GM04503 (cell line): ENCODE data around the gene RDH8.
"Not testable (repeated sequence)": the region's sequence is repeated elsewhere in the genome, so short reads cannot be mapped to it uniquely, and the experiment has no call there.

Experiments used
- DNase-seq: peaks from one replicate; pipeline ENCODE4 v3.0.0-alpha.2; 2012; ENCODE audit warnings: low read depth

RDH8 gene

DNA sequence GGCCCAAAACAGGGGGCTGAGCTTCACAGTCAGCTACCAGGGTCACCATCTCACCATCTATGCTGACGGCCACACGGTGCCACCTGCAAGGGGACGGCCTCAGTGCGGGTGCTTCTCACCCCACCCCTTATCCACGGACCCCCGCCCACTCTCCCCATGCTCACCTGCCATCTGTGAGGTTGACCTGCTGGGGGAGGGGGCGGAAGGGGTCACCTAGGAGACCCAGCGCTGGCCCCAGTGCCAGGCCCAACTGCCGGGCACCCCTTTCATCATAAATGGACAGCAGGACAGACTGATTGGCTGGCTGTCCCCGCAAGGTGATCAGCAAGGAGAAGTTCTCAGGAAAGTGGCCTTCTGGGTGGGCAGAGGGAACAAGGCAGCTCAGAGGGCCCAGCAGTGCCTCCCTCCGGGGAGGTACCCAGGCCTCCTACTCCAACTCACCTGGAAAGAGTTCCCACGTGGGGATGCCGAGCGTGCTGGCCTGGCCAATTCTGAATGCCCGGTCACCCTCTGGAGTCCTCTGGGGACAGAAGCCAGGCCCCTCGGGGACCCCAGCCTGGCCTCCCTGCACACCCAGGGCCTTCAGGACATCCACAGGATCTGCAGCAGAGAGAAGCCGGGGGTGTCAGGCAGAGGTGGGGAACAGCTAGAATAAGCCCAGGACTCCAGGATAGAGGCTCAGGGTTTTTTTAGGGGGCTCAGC lies 7.5 kb upstream of the RDH8 start:
- DNase-seq, result no peak

DNA sequence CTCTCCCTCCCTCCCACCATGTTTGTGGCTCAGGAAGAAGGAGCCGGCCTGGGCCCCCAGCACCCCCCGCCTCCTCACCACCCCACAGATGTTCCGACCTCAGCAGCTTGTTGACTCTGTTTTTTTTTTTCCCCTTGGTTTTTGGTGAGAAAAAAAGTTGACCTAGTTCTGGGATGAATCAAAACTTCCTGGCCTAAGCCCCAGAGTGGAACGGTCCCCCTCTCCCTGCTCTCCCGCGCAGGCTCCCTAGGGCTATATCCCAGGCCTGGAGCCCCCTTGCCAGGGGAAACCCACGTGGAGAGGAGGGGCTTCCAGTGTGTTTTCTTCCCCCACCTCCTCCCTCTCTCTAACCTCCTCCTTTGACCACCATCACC lies 7.0 kb upstream of the RDH8 start:
- DNase-seq, result no peak

DNA sequence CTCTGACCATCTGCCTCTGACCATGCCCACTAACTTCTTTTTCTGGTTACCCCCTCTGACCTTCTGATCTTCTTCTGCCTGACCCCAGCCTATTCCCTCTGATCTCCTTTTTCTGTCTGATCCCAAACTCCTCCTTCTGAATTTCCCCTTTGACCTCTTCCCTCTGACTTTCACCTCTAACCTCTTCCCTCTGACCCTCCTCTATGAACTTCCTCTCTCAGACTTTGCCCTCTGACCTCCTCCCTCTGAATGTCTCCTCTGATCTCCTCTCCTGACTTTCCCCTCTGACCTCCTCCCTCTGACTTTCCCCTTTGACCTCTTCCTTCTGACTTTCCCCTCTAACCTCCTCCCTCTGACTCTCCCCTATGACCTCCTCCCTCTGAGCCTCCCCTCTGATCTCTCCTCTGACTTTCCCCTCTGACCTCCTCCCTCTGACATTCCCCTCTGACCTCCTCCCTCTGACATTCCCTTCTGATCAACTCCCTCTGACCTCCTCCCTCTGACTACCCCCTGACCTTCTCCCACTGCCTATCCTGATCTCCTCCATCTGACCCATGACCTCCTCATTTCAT lies 6.4 kb upstream of the RDH8 start:
- DNase-seq, result no peak

DNA sequence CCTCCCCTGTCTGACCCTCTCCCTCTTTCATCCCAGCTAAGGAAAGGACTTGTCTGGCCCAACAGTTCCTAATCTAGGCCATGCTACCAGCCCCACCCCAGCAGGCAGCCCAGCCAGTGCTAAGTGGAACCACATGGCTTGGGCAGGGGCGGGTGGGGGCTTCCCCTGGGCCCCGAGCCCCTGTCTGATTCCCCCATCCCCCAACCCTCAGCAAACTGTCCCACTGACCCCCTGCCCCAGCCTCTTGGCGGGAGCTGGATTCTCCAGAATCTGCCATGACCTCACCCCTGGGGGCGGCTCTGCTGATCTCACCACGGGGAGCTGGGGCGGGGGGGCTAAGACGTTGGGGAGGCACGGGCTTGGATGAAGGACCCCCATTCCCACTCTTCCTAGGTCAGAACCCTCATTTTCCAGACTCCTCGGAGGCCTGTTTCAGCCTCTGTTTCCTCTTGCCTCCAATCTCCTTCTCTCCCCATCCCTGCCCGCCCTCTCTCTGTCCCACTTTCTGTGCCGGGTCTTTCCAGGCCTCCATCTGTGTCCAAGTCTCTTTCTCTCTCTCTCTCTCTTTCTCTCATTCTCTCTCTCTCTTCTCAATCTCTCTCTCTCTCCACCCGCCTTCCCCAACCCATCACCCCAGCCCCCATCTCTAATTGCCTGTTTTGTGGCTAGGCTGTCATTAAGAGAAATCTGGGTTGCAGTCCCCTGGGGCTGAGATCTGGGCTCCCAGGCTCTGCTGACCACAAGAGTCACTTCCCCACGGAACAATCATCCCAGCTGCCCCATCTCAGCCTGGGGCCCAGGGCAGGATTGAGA lies 5.7 kb upstream of the RDH8 start:
- DNase-seq, result peak; percentile 81

DNA sequence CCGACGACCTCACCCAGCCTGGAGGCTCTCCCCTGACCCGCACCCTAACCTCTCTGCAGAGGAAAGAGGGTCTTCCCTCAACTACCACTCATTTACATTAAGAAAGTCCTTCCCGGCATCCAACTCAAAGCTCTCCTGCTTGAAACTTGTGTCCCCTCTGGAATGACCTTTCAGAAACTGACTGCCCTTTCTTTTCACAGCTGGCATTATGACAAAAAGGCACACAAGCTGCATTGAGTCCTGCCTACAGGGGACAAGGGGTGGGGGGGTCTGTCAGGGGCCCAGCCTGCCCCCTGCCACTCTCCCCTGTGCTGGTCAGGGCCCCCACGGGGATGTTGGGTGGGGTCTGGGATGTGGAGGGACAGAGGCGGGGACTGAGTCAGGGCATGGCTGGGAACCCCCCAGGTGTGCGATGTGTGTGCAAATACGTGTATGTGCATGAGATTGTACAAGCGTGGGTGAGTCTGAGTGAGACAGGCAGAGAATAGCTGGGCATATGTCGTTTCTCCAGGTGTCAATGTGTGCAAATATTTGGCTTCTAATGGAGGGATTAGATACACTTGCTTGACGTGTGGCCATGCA lies 5.0 kb upstream of the RDH8 start:
- DNase-seq, result no peak

DNA sequence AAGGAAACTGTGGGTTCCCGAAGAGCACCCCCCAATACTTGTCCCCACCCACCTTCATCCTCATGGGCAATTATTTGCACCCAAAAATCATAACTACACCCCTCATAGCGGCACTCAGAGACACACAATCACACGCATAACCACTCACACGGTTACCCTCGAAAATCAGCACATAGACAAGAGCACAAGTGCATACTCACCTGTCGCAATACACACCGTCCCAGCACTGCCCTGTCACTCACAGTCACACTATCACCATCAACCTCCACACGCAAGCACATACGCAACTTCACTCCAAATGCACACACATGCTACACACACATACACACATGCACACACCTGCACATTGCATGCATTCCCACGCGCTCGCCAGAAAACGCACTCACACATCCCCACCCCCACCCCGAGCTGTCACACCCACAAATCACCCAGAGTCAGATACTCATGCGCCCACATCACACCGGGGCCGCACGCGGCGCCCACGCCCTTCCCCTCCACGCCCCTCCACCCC lies 3.5 kb upstream of the RDH8 start:
- DNase-seq, result no peak

DNA sequence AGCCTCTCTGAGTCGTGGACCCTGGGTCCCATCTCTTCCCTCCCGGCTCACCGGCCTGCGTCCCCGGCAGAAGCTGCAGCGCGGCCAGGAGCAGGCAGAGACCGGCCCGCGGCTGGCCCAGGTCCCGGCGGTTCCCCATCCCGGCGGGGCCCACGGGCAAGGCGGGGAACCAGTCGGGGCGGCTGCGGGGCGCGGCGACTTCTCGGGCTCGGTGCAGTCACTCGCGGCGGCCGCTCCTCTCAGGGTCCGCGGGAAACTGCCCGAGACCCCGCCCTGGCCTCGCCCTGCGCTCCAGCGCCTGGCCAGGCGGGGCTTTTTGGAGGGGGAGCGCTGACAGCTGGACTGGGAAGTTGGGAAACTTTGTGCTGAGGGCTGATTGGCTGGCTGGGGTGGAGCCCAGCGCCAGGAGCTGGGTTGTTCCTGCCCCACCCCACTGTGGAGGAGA lies 3.0 kb upstream of the RDH8 start, which contains the start of gene COL5A3:
COL5A3 (minus strand) TSS at position 258 of the 445 bp plus-strand sequence; CDS start at position 139, 119 bp downstream.
- DNase-seq, result no peak

DNA sequence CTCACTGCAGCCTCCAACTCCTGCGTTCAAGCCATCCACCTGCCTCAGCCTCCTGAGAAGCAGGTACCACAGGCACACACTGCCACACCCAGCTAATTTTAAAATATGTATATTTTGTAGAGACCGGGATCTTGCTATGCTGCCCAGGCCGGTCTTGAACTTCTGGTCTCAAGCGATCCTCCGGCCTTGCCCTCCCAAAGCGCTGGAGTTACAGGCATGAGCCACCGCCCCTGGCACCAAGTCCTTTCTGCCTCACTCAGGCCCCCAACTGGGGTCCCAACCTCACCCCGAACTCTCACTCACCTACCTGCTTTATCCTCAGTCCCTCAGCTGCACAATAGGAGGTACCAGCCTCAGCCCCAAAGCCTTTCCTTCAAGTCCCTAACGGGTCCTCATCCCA lies 2.3 kb upstream of the RDH8 start:
- DNase-seq, result no peak

DNA sequence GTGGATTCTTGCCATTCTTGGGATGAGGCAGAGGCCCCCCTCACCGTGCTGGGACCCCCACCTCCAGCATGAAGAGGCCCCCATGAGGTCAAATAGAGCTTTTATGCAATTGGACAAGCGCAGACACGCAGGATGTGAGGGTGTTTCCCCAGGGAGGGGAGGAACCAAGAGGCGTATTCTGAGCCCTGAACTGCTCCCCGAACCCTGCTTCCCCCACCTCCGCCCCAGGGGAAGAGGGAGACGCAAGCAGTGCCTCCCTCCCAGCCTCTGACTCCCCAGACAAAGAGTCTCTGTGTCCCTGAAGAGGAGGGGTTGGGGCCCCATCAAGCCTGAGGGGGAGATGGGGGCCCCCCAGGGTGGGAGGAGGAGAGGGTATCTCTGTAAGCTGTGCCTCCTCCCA lies 1.3 kb upstream of the RDH8 start:
- DNase-seq, result no peak

DNA sequence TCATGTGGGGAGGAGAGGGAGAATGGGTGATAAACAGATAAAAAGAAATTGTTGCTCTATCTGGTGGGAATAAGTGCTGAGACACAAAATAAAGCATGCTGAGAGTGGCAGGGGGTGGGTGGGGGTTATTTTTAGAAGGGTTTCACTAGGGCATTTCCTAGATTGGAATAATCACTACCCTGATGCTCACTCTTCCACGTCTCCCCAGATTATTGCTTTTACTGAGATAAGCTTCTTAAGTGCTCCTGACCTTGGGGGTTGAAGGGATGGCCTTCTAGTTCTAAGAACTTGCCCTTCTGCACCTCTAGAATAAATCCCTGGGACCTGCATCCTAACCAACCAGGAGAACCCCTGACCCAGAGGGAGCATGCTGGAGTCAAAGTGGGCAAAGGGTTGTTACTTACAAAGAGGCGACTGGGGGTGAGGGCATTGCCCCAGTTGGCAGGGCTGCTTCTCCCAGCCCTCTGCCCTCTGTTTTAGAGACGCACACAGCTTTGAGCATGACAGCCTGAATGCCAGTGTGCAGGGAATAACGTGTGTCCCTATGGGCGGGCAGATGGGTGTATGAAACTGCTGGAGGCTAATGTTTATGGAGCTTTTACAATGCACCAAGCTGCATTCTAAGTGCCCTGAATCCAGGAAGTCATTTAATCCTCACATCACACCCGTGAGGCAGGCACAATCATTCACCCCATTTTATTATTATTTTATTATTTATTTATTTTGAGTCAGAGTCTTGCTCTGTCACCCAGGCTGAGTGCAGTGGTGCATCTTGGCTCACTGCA lies 743 bp downstream of the RDH8 start:
- no peak for DNase-seq

DNA sequence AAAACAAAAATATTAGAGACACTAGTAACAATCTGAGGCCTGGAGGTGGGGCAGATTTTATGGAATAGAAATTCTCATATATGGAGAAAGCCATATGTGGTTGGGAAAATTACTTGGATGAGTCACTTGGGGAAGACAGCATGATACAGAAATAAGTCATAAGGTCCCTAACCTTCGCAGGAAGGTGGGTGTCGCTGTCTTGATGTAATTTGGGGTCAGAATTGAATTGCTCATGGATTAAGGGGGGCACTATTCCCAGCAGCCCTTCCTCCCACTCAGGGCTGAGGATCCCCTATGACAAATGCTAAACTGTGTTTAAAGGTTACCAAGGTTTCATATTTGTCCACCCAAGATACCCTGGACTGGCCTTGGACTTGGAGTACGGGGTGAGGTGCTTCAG lies 5.0 kb downstream of the RDH8 start:
- DNase-seq, result peak; percentile 27

DNA sequence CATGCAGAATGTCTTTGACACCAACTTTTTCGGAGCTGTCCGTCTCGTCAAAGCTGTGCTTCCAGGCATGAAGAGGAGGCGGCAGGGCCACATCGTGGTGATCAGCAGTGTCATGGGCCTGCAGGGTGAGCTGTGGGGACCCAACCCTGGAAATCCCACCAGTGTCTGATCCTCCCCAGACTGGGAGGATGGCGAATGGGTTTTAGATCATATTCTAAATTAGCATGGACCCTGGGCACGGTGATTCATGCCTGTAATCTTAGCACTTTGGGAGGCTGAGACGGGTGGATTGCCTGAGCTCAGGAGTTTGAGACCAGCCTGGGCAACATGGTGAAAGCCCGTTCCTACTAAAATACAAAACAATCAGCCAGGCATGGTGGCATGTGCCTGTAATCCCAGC lies 5.5 kb downstream of the RDH8 start:
- no peak for DNase-seq

DNA sequence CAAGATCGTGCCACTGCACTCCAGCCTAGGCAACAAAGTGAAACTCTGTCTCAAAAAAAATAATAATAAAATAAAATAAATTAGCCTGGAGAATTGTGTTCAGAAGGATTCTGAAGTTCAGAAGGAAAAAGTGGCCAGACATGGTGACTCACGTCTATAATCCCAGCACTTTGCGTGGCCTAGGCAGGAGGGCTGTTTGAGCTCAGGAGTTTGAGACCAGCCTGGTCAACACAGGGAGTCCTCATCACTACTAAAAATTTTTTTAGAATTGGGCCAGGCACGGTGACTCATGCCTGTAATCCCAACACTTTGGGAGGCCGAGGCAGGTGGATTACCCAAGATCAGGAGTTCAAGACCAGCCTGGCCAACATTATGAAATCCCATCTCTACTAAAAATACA lies 6.0 kb downstream of the RDH8 start:
- no peak for DNase-seq

DNA sequence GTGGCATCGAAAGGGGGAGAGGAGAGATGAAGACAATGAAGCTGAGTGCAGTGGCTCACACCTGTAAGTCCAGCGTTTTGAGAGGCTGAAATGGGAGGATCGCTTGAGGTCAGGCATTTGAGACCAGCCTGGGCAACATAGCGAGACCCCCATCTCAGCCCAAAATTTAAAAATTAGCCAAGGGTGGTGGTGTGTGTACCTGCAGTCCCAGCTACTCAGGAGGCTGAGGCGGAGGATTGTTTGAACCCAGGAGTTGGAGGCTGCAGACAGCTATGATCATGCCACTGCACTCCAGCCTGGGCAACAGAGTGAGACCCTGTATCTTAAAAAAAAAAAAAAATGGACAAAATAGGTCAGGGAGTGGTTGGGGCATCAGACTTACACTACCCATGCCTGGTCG lies 7.6 kb downstream of the RDH8 start:
- no peak for DNase-seq

DNA sequence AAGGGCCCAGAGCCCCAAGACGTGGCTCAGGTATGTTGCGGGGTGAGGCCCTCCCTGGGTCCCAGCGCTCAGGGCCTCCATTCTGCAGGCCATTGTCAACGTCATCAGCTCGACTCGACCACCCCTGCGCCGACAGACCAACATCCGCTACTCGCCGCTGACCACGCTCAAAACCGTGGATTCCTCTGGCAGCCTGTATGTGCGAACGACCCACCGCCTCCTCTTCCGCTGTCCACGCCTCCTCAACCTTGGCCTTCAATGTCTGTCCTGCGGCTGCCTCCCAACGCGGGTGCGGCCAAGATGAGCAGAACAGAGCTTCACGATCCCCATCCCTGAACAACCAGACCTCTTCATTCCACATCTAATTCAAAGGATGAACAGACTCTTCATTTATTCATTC lies 8.2 kb downstream of the RDH8 start:
- no peak for DNase-seq

DNA sequence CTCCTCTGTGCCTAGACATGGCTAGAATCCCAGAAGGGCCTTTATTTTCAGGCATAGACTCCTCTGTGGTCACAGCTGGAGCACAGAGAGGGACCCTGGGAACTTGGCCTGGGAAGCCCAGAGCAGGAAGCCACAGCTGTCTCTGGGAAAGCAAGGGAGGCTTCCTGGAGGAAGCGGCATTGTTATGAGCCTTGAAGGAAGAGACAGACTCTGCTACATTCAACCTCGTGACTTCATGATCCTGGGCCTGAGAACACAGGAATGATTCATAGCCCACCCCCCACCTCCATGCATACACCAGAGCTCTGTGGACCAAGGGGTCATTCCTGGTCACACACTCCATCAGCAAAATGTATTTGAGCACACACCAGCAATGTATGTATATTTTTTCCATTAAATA lies 8.6 kb downstream of the RDH8 start:
- DNase-seq, result no peak

DNA sequence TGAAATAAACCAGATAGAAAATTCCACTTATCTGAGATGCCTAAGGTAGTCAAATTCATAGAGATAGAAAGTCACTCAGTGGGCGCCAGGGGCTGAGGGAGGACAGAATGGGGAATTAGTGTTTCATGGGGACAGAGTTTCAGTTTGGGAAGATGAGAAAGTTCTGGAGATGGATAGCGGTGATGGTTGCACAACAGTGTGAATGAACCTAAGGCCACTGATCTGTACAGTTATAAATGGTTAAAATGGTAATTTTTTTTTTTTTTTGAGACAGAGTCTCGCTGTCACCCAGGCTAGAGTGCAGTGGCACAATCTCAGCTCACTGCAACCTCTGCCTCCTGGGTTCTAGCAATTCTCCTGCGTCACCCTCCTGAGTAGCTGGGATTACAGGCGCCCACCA lies 9.8 kb downstream of the RDH8 start:
- DNase-seq, result not testable (repeated sequence)

DNA sequence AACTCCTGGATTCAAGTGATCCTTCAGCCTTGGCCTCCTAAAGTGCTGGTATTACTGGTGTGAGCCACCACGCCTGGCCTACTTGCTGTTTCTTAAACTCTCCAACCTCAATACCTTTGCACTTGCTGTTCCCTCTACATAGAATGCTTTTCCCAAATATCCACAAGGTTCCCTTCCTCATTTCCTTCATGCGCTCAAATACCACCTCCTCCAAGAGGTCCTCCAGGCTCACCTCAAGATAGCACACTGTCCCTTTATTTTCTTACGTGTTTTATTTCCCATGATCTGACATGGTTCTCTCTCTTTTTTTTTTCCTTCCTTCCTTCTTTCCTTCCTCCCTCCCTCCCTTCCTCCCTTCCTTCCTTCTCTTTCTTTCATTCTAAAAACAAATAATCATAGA lies 13.5 kb downstream of the RDH8 start:
- DNase-seq, result no peak

DNA sequence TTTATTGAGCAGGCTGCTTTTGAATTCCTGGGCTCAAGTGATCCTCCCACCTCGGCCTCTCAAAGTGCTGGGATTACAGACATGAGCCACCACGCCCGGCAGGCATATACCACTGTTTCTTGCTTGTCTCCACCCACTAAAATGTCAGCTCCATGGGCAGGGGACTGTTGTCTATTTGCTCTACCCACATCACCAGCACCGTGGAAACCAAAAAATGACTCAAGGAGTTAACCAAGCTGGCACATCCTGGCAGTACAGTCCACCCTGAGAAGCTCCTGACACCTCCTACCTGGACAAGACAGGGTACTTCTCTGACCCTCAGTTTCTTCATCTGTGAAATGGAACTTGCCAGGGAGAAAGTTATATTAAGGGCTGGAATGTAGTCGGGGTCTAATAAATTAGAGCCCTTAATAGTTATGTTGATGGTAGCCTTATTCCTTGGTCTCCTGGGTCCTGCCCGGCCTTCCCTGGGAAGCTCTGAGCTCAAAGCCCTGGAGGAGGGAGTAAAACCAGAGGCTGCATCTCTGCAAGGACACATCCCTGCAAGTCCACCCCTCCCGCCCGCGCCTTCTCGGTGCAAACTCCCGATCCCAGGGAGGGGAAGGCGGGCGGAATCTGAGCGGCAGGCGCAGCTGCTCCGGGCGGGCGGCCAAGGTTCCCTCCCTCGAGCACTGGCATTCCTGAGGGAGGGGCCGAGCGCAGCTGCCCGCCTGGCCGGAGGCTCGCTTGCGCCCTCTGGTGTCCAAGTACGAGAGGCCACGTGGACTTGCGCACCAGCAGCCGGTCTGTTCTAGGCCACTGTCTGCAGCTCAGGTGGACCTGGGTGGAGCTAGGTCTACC lies 14.1 kb downstream of the RDH8 start:
- peak; percentile 48 for DNase-seq

DNA sequence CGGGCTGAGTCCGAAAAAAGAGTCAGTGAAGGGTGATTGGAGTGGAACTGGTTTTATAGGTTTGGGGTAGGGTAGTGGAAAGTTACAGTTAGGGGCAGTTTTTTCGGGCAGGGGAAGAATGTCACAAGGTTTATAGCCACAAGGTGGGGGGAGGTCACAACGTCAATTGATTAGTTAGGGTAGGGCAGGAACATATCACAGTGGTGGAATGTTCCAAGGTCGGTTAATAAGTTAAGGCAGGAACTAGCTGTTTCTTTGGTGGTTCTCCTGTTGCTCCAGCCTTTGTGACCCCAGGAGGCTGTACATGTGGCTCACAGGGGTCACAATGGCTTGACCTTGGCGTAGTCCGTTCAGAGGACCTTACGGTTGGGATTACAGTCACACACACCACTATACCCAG lies 20.3 kb downstream of the RDH8 start:
- no peak for DNase-seq

DNA sequence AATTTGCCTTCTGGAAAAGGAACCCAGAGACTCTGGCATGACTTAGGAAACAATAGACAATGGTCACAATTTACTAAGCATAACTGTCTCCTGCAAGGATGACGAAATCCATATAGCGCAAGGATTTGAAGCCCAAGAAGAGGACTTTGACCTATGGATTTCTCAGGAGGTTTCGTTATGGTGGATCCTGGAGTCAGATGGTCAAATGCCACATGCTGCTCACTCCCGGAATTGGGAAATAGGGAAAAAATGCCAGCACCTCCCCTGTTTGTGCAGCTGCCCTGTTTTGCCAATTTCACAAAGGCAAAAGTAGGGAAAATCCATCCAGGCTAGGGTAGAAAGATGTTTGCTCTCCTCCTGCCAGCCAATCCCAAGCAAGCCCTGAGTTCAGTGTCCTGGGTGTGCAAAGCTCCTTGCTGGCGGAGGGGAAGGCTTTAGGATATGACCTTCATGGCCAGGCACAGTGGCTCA lies 23.4 kb downstream of the RDH8 start:
- DNase-seq, result no peak
